ENCODE results near the gene TMEM79. TPM values are rescaled to one million over a fixed set of nuclear protein-coding genes. Genes with fewer than 3 reads are reported as not detected.

Gene TMEM79
- total RNA-seq, 1 donor = 1.4 TPM

- H3K27me3 ChIP-seq (ENCODE audit: insufficient read depth, low read length) = no peaks in the 10 kb centered on the region
- H3K9me3 ChIP-seq (ENCODE audit: low read depth, low read length) = no peaks in the 10 kb centered on the region
- peaks cover 4% of the 10 kb centered on the region for H3K79me2 ChIP-seq (ENCODE audit: insufficient read depth, low read length)
- H2AFZ ChIP-seq (ENCODE audit: low read length) = no peak overlapping the region
- no peak overlapping the region for H3K4me3 ChIP-seq (ENCODE audit: insufficient read depth, low read length)
- H3K36me3 ChIP-seq (ENCODE audit: insufficient read depth, low read length) = peaks cover 80% of the 10 kb centered on the region
- DNase-seq (ENCODE audit: insufficient read length, low spot score, missing footprints) = no peak
- peaks cover 15% of the 10 kb centered on the region for H3K4me1 ChIP-seq (ENCODE audit: insufficient read depth, low read length)
- H3K27ac ChIP-seq (ENCODE audit: low read depth, low read length) = no peak overlapping the region
- TF ChIP-seq CTCF (IDR thresholded peaks at IDR 0.05; ENCODE audit: extremely low read depth, low read depth, low read length) = no peak
- no peak overlapping the region for H3K4me2 ChIP-seq (ENCODE audit: insufficient read depth, low read length)
- H4K20me1 ChIP-seq (ENCODE audit: insufficient read depth, low read length) = peaks cover 18% of the 10 kb centered on the region
Measured at GRCh38 chr1:156260896-156261295, 23.2 kb upstream of the TMEM79 start.

DNA sequence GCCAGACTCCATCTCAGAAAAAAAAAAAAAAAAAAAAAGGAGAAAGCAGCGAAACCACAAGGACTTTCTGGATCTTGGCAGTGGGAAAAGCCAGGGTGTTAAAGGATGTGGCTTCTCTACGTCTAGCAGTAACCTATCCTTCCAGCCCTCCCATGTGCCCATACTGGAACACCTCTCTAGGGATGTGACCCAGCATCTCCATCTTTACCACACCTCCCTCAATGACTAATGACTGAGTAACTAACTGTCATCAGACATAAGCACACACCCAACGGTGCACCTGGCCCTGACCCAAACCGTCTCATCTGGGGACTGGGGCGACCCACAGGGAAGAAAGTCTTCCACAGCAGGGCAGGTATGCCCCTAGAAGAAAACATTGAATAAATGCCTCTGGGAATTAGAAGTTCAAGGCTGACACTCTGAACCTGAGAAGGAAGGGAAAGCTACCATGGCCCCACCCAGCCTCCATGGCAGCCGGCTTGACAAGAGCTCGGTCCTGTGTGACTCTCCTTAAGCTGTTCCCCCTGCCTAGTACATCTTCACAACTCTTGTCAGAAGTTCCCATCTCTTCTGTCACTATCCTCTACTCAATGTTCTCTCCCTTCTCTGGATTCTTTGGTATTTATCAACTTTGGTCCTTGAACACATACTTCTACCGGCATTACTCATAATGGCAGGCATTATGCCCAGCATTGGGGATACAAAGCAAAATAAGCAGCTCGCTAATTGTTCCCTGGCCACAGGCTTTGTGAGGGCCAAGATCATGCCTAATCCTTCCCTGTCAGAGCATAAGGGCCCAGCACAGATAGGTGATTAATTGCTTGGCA lies 21.5 kb upstream of the TMEM79 start:
- H3K4me2 ChIP-seq (ENCODE audit: insufficient read depth, low read length) = peak overlapping the region; percentile 42
- peaks cover 15% of the 10 kb centered on the region for H3K4me1 ChIP-seq (ENCODE audit: insufficient read depth, low read length)
- peaks cover 82% of the 10 kb centered on the region for H3K36me3 ChIP-seq (ENCODE audit: insufficient read depth, low read length)
- H4K20me1 ChIP-seq (ENCODE audit: insufficient read depth, low read length) = peaks cover 18% of the 10 kb centered on the region
- TF ChIP-seq CTCF (IDR thresholded peaks at IDR 0.05; ENCODE audit: extremely low read depth, low read depth, low read length) = no peak
- H3K27me3 ChIP-seq (ENCODE audit: insufficient read depth, low read length) = no peaks in the 10 kb centered on the region
- H3K27ac ChIP-seq (ENCODE audit: low read depth, low read length) = peak overlapping the region; percentile 71
- H3K79me2 ChIP-seq (ENCODE audit: insufficient read depth, low read length) = peaks cover 4% of the 10 kb centered on the region
- no peak overlapping the region for H2AFZ ChIP-seq (ENCODE audit: low read length)
- DNase-seq (ENCODE audit: insufficient read length, low spot score, missing footprints) = peak; percentile 97
- H3K4me3 ChIP-seq (ENCODE audit: insufficient read depth, low read length) = no peak overlapping the region
- no peaks in the 10 kb centered on the region for H3K9me3 ChIP-seq (ENCODE audit: low read depth, low read length)

- peaks cover 82% of the 10 kb centered on the region for H3K36me3 ChIP-seq (ENCODE audit: insufficient read depth, low read length)
- no peak for DNase-seq (ENCODE audit: insufficient read length, low spot score, missing footprints)
- TF ChIP-seq CTCF (IDR thresholded peaks at IDR 0.05; ENCODE audit: extremely low read depth, low read depth, low read length) = no peak
- H3K4me1 ChIP-seq (ENCODE audit: insufficient read depth, low read length) = peaks cover 15% of the 10 kb centered on the region
- no peak overlapping the region for H2AFZ ChIP-seq (ENCODE audit: low read length)
- no peak overlapping the region for H3K4me2 ChIP-seq (ENCODE audit: insufficient read depth, low read length)
- no peak overlapping the region for H3K4me3 ChIP-seq (ENCODE audit: insufficient read depth, low read length)
- H3K27ac ChIP-seq (ENCODE audit: low read depth, low read length) = peak overlapping the region; percentile 71
- no peaks in the 10 kb centered on the region for H3K9me3 ChIP-seq (ENCODE audit: low read depth, low read length)
- no peaks in the 10 kb centered on the region for H3K27me3 ChIP-seq (ENCODE audit: insufficient read depth, low read length)
- H4K20me1 ChIP-seq (ENCODE audit: insufficient read depth, low read length) = peaks cover 18% of the 10 kb centered on the region
- H3K79me2 ChIP-seq (ENCODE audit: insufficient read depth, low read length) = peaks cover 4% of the 10 kb centered on the region
Measured at GRCh38 chr1:156263288-156263655, 20.9 kb upstream of the TMEM79 start.

DNA sequence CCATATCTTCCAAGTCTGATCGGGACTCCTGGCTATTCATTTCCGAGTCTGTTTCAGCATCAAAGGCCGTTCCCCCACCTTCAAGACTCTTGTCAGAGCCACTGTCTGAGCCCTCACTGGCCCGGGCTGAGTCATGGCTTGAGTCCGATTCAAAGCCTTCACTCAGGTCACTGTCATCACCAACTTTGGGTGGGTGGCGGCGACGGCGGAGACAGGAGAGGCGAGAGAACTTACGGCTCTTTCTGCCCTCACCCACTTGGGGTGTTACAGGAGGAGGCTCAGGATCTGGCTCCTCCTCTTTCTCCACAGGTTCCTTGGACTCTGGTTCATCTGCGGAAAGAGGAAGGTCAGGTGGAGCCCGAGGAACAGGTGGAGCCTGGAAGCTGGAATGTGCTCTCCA lies 18.1 kb upstream of the TMEM79 start:
- peaks cover 22% of the 10 kb centered on the region for H4K20me1 ChIP-seq (ENCODE audit: insufficient read depth, low read length)
- no peaks in the 10 kb centered on the region for H3K27me3 ChIP-seq (ENCODE audit: insufficient read depth, low read length)
- no peak for TF ChIP-seq CTCF (IDR thresholded peaks at IDR 0.05; ENCODE audit: extremely low read depth, low read depth, low read length)
- DNase-seq (ENCODE audit: insufficient read length, low spot score, missing footprints) = no peak
- H2AFZ ChIP-seq (ENCODE audit: low read length) = no peak overlapping the region
- H3K36me3 ChIP-seq (ENCODE audit: insufficient read depth, low read length) = peaks cover 72% of the 10 kb centered on the region
- no peak overlapping the region for H3K27ac ChIP-seq (ENCODE audit: low read depth, low read length)
- no peak overlapping the region for H3K4me2 ChIP-seq (ENCODE audit: insufficient read depth, low read length)
- peaks cover 15% of the 10 kb centered on the region for H3K4me1 ChIP-seq (ENCODE audit: insufficient read depth, low read length)
- no peak overlapping the region for H3K4me3 ChIP-seq (ENCODE audit: insufficient read depth, low read length)
- H3K79me2 ChIP-seq (ENCODE audit: insufficient read depth, low read length) = peaks cover 2% of the 10 kb centered on the region
- H3K9me3 ChIP-seq (ENCODE audit: low read depth, low read length) = no peaks in the 10 kb centered on the region
